HepG2 (cell line): ENCODE measurements around the gene SNAI3. TPM values are rescaled to one million over a fixed set of nuclear protein-coding genes. Genes with fewer than 3 reads are reported as not detected.

ENCODE experiments used
- HNRNPK ChIP-seq: fragments of 200-400 bp; formaldehyde crosslinking; IDR thresholded peaks from 2 replicates; pipeline ENCODE4 v1.6.1; 2018; ENCODE audit warnings: low read length, low read depth, moderate library complexity, mild to moderate bottlenecking; ENCODE audit not compliant: poor library complexity, severe bottlenecking
- IRF9 ChIP-seq: sonication (generic); formaldehyde crosslinking; IDR thresholded peaks from 2 replicates; pipeline ENCODE4 v1.8.0; 2022; ENCODE audit warnings: missing genetic modification reagents, mild to moderate bottlenecking, borderline replicate concordance
- KLF6 ChIP-seq: IDR thresholded peaks from 2 replicates; pipeline ENCODE4 v1.8.0; 2016; ENCODE audit warnings: missing biosample characterization, missing genetic modification reagents
- NR2F2 ChIP-seq: IDR thresholded peaks from 2 replicates; pipeline ENCODE4 v1.6.1; 2012; ENCODE audit warnings: low read depth, inconsistent platforms, borderline replicate concordance
- PAXIP1 ChIP-seq: sonication (generic); formaldehyde crosslinking; conservative IDR thresholded peaks from 2 replicates; pipeline ENCODE4 v1.4.0; 2020; ENCODE audit warnings: mild to moderate bottlenecking, missing genetic modification reagents, moderate library complexity
- POGK ChIP-seq: sonication (generic); formaldehyde crosslinking; conservative IDR thresholded peaks from 2 replicates; pipeline ENCODE4 v1.8.0; 2022; ENCODE audit warnings: mild to moderate bottlenecking, moderate library complexity, missing genetic modification reagents
- SOX5 ChIP-seq: IDR thresholded peaks from 2 replicates; pipeline ENCODE4 v1.6.1; 2016; ENCODE audit warnings: borderline replicate concordance
- SRSF1 ChIP-seq: fragments of 200-400 bp; formaldehyde crosslinking; optimal IDR thresholded peaks from 2 replicates; pipeline ENCODE3; 2017; ENCODE audit warnings: mild to moderate bottlenecking, low read depth, low read length, moderate library complexity
- ZBTB1 ChIP-seq: sonication (generic); formaldehyde crosslinking; IDR thresholded peaks from 2 replicates; pipeline ENCODE4 v1.4.0; 2020; ENCODE audit warnings: missing genetic modification reagents, borderline replicate concordance
- ZBTB33 ChIP-seq: sonication (generic); formaldehyde crosslinking; IDR thresholded peaks from 2 replicates; pipeline ENCODE4 v1.4.0; 2020; ENCODE audit warnings: missing genetic modification reagents
- ZBTB49 ChIP-seq: sonication (generic); formaldehyde crosslinking; IDR thresholded peaks from 2 replicates; pipeline ENCODE4 v1.4.0; 2020; ENCODE audit warnings: missing genetic modification reagents, borderline replicate concordance
- ZFX ChIP-seq: sonication (generic); formaldehyde crosslinking; IDR thresholded peaks from 2 replicates; pipeline ENCODE4 v1.4.0; 2020; ENCODE audit warnings: mild to moderate bottlenecking, low read depth, missing genetic modification reagents, moderate library complexity
- ZNF713 ChIP-seq: sonication (generic); formaldehyde crosslinking; IDR thresholded peaks from 2 replicates; pipeline ENCODE4 v1.4.0; 2020; ENCODE audit warnings: mild to moderate bottlenecking, missing genetic modification reagents
- ZNF772 ChIP-seq: sonication (generic); formaldehyde crosslinking; IDR thresholded peaks from 2 replicates; pipeline ENCODE4 v1.5.0; 2020; ENCODE audit warnings: mild to moderate bottlenecking, missing genetic modification reagents
- ZNF883 ChIP-seq: sonication (generic); formaldehyde crosslinking; IDR thresholded peaks from 2 replicates; pipeline ENCODE4 v1.5.1; 2020; ENCODE audit warnings: mild to moderate bottlenecking, missing genetic modification reagents; ENCODE audit errors: not compliant biosample characterization
- polyA plus RNA-seq, 8 experiments: library from polyadenylated mRNA; depleted of rRNA in 3 of 8; stranded (reverse) in 7 of 8; unstranded in 1 of 8; fragments of >200 nt; fragmentation: Illumina TruSeq in 4 of 8; extraction: Trizol in 4 of 8; gene quantifications; 2 replicates each; pipeline versions ENCODE4 v1.2.1 to v1.2.3, GENCODE V29; 2011 to 2016; ENCODE audit warnings: low read depth in 4 of 8, missing spikeins in 1 of 8, mixed read lengths in 1 of 8; ENCODE audit not compliant: insufficient read depth in 1 of 8
- total RNA-seq, 5 experiments: library from RNA; depleted of rRNA; stranded (reverse); fragments of >200 nt; fragmentation: Illumina TruSeq; extraction: Trizol; gene quantifications; 2 replicates each; pipeline ENCODE4 v1.2.3, GENCODE V29; 2016; ENCODE audit warnings: low read depth in 1 of 5

SNAI3 gene
- total and polyA plus RNA-seq, 2 of the 13 experiments (the other 11 are each of a cell fraction or from before 2014, with no cell fraction given), result 0.09 to 0.18 TPM

GRCh38 chr16:88639231-88640038, 46.9 kb downstream of the SNAI3 start (continued):
- TF ChIP-seq POGK (CRISPR knock-in tag), result peak; percentile 43; the same call in 1 of the 2 replicates
- no peak for TF ChIP-seq KLF6
- no peak for TF ChIP-seq SRSF1
- TF ChIP-seq PAXIP1 (CRISPR knock-in tag), result 0 out of 2 replicates have a peak, but pooled peaks have one; percentile 26
- no peak for TF ChIP-seq ZNF883 (CRISPR knock-in tag)
- no peak for TF ChIP-seq NR2F2
- TF ChIP-seq ZFX, result peak; percentile 55; the same call in 1 of the 2 replicates
- TF ChIP-seq IRF9 (CRISPR knock-in tag), result peak; percentile 62; the same call in 1 of the 2 replicates
- no peak for TF ChIP-seq HNRNPK
- TF ChIP-seq ZBTB33 (CRISPR knock-in tag), result no peak
- no peak for TF ChIP-seq ZNF772 (CRISPR knock-in tag)
- no peak for TF ChIP-seq SOX5
- no peak for TF ChIP-seq ZBTB1 (CRISPR knock-in tag)
- no peak for TF ChIP-seq ZNF713 (CRISPR knock-in tag)
- no peak for TF ChIP-seq ZBTB49 (CRISPR knock-in tag)
